ENCODE data around the gene NOVA1.
"Not testable (repeated sequence)": the region's sequence is repeated elsewhere in the genome, so short reads cannot be mapped to it uniquely, and the experiment has no call there.

NOVA1 gene

GRCh38 chr14:26597589-26598080 lies at the start of gene NOVA1:
NOVA1 (minus strand) TSS chr14:26598033; CDS start chr14:26597436, 597 bp downstream.
- no peak for DNase-seq

GRCh38 chr14:26645057-26645456 lies 47.2 kb upstream of the NOVA1 start:
- DNase-seq: not testable (repeated sequence)

- DNase-seq: no peak
Observed at GRCh38 chr14:26636561-26636960, 38.7 kb upstream of the NOVA1 start.

- DNase-seq: not testable (repeated sequence)
Observed at GRCh38 chr14:26634946-26635345, 37.1 kb upstream of the NOVA1 start.

DNA sequence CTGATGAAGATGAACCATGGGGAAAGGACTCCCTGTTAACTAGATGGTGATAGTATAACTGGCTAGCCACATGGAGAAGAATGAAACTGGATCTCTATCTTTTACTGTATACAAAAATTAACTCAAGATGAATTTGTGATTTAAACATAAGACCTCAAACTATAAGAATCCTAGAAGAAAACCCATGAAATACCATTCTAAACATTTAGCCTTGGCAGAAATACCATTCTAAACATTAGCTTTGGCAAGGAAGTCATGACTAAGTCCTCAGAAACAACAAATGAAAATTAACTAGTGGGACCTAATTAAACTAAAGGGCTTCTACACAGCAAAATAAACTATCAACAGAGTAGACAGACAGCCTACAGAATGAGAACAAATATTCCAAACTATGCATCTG lies 28.4 kb upstream of the NOVA1 start:
- DNase-seq: no peak

DNA sequence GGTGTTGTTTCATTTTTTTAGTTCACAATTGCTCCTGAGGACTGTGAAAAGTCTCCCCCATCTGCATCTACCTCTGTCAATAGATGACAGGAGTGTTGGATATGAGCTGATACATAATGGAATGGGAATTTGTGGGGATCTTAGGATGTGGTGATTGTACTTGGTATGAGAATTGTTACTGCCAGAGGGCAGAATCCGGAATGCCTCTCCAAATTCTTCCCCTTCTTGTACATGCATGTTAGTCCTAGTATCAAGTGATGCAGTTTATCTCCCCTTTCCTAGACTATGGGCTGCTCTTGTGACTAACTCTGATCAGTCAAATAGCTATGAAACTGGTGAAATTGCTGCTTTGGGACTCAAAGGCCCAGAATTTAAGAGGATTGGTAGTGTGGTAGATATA lies 24.8 kb upstream of the NOVA1 start:
- DNase-seq: no peak

GRCh38 chr14:26621807-26622560 lies 24.2 kb upstream of the NOVA1 start:
- DNase-seq: no peak

DNA sequence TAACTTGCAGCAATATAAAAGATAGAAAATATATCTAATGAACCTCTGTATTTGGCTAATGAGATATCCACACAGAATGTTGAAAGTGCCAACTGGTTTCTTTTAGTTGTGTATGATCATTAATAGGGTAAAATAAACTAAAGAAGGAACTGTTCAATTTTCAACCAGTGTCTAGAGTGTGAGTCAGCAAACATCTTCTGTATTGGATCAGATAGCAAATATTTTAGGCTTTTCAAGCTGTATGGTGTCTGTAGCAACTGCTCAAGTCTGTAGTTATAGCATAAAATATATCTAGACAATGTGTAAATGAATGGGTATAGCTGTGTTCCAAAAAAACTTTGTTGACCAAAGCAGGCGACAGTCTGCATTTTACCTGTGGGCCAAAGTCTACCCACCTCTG lies 23.5 kb upstream of the NOVA1 start:
- no peak for DNase-seq

DNA sequence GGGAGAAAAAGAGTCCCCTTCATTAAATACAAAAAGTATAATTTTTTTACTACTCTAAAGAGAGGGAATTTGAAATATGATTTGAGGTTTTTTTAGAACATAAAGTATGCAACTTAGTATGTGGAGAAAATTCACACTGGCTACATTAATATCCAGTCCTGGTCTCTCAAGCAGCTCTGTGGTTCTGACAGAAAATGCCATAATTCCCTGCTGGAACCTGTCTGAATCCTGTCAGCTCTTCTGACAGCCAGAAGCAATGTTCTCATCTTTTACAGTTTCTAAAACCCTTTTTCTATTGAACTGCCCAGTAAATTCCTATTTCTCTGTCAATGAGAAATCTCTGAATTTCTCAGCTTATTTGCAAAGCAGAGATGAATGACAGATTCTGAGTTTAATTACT lies 13.4 kb upstream of the NOVA1 start:
- DNase-seq: no peak

DNA sequence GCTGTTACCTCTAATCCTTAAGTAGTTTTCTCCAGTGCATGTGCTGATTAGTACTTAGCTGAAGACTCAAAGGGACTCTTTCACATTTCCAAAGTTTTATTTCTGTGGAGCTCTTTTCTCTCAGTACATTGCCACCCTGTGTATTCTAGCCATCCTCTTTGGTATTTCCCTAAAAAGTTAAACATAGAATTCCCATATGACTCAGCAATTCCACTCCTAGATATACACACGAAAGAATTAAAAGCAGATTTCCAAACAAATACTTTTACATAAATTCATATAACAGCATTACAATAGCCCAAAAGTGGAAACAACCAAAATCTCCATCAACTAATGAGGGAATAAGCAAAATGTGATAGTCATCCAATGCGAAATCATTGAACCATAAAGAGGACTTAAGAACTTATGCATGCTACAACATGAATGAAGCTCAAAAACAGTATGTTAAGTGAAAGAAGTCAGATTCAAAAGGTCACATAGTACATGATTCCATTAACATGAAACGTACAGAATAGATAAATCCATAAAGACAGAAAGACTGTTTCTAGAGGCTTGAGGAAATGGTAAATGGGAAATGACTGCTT lies 9.0 kb upstream of the NOVA1 start:
- no peak for DNase-seq

- DNase-seq: no peak
Observed at GRCh38 chr14:26605602-26606001, 7.8 kb upstream of the NOVA1 start.

DNA sequence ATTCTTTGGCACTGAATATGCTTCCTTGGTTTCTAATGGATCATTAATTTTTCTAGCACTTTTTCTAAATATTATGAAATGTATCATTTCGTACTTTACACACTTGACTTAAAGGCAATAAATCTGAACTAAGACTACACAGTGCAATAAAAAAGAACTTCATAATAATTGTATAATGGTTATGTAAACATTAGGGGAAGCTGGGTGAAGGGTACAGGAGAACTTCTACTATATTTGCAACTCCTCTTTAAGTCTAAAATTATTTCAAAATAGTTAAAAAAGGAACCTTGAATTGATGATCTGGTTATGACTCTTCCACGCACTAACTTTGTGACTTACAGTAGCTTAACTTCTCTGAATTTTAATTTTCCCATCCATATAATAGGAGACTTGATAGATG lies 5.1 kb upstream of the NOVA1 start:
- DNase-seq: no peak

DNA sequence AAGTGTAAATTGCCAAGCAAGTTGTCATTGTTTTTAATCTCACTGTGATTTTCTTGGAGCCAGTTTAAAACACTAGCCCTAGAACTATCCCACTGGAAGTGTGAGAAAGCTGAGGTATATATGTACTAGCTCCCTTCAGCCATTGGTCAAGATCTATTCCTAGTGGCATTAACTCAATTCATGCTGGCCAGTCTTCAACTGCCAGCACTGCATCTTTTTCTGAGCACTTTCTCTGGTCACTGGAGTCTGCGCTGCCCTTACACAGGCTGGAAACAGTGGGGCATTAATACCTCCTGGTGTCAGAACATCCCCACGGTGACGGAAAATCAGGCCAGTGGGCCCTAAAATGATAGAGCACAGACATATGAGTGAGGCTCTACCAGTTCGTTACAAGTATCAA lies 4.0 kb upstream of the NOVA1 start:
- DNase-seq: no peak

DNA sequence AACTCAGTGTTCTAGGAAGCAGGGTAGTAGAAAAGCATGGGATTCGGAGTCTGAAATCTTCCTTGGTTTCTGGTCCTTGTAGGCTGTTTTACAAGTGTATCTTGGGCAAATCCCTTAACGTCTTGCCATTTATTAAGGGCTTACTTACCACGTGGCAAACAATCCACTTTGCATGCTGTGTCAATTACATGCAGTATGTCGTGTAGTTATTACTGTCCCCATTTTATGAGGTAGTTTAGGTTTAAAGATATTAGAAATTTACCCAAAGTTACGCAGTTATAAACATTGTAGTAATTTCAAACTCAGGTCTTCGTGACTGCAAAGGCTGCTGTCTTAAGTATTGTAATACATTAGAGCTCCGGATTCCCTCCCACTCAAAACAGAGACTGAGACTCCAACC lies 1.5 kb upstream of the NOVA1 start:
- no peak for DNase-seq

- DNase-seq: no peak
Observed at GRCh38 chr14:26598672-26599131, 869 bp upstream of the NOVA1 start.

DNA sequence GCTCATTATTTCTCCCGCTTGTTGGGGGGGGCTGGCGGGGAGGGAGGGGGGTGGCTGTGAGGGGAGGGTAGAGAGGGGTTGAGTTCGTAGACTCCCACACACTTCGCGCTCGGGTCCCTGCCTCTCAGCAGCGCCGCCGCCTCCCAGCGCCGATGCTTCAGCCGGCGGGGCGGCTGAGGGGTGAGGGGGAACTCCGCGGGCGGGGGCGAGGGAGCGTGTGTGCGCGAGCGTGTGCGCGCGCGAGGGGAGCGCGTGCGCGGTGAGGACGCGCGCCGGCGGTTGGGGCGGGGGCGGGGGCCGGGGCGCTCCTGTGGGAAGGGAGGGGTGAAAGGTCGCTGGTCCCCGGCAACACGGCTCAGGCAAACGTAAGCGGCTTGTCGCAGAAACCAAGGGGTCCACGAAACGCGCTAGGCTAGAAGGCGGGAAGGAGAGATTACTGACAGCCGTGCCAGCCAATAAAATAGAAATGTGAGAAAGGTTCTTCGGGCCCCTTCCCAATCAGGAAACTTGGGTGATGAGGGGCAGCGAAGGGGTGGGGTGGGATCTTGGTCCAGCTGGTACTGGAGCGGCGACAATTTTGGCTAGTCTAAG lies 343 bp upstream of the NOVA1 start:
- no peak for DNase-seq

DNA sequence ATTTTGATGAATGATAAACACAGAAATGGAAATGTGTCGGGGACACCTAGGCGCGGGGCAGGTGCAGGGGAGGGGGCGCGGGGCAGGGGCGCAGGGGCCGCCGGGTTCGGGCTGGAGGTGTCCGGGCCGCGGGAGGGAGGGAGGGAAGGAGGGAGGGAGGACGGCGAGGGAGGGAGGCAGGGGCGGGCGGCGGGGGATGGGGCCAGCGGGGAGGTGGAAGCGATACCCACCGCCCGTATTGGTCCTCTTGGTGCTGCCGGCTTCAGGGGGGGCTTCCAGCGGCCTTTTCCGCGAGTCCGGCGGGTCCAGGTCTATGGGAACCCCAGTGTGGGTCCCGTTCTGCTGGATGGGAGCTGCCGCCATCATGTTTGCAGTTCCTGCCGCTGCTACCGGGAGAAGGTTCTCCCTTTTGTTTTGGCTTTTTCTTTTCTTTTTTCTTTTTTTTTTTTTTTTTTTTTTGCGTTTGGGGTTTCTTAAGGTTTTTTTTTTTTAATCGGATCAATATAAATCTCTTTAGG lies 703 bp downstream of the NOVA1 start:
- DNase-seq: no peak

DNA sequence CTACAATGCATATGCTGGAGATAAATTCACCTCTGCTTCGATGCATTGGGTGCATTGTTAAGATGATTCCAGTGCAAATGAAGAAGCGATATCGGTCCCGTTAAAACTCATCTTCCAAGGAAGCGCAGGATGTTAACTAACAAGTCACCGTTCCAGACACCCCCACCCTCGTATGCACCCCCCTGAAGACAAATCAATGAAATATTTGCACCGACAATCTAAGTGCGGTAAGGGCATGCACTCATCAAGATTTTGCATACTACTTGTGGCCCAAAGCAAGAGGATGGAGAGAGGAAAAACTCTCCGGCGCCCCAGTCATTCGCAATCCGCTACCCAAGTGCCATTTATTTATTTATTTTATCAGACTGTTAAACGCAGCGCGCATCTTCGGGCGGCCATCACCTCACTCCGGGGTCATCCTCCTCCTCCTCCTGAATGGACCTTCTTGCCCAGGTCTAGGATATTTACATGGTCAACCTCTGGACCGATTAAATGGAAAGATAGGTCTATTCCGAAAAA lies 1.2 kb downstream of the NOVA1 start:
- no peak for DNase-seq

DNA sequence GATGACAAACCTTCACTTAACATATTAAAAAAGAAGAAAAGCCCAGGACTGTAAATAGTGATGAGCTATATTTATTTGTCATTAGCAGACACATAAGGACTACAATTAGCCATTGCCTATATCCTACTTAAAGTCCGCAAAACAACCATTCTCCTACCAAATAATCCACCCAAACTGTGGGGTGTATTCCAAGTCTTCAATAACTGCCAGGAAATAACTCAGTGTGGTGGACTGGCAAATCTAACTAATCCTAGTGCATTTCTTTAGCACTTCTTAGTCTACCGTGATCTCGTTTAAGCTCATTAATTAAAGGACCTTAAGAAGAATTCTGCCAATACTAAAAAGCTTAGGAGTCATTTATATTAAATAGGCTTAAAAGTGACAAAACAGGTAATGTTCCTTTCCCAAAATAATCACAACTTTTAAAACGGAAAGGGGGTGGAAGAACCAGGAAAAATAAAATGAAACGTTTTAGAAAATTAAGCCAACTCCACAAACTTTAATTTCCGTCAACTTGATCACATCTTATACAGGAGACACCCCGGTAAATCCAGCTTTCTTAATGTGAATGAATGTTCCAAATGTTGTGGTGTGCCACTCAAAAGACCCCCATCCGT lies 1.8 kb downstream of the NOVA1 start:
- no peak for DNase-seq

DNA sequence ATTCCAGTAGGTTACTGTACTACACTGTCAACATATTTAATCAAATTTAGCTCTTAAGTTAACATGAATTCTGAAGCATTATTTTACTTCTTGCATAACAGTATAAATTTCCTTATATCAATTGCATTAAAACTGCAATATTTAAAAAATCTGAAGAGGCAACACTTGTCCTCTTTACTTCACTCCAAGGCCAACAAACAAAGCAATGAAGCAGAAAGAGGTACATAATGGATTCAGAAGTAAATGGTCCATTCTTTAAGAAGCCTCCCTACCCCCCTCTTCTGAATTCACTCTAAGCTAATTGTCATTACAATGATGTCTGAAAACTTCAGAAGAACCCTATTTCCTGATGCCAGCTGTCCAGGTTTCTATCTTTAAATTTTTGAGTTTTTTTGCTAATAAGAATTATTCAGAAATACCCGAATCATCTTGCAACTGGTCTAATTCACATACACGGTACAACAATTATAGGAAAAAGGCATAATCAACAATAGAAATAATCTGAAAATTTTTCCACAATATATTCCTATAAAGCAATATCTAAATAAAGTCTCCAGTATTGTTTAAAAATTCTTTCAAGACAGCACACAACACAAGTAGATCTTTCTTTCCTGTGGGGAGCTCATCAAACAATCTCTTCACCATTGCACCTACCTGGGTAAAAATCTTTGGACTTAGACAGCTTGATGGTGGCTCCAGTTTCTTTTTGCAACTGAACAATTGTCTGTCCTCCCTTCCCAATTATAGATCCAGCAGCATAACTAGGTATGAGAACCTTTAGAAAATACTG lies 2.9 kb downstream of the NOVA1 start:
- DNase-seq: no peak

GRCh38 chr14:26594148-26594547 lies 3.7 kb downstream of the NOVA1 start:
- DNase-seq: no peak

- no peak for DNase-seq
Observed at GRCh38 chr14:26593357-26593756, 4.5 kb downstream of the NOVA1 start.

Data from stimulated activated naive CD4-positive, alpha-beta T cell (primary cell).